ENCODE measurements around the gene DMXL2. TPM values are rescaled to one million over a fixed set of nuclear protein-coding genes. Genes with fewer than 3 reads are reported as not detected.

DMXL2 gene
- total RNA-seq, 2 experiments from 2014 or later, result 4.2 to 4.8 TPM

DNA sequence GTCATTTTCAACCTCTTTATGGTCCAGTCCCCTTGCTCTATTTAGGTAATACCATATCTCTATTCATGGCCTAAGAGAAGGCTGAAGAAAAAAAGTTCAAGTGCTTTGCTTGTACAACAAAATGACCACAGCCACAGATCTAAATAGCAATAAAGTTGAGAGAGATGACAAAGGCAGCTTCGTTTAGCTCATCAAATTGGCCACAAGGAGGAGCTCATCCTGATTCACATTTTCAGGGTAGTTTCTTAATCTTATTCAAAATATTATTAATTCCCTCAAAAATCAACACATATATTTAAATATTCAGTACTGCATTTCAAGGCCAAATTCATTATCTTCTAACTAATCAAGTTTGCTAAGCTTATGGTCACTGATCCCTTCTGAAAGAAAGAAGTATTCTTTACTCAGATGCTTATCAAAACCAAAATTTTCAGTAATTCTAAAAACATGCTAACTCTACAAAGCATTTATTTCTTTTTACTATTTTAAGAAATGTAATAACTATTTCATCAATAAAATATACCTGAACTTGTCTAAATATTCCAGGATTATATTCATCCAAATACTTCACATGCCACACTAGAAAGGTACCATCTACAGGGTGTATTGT is 85.5 kb downstream of the DMXL2 start:
- Mint-ChIP-seq H3K36me3 (ENCODE audit: low read depth) (no peaks in the 10 kb centered on the region), H3K9me3 (no peaks in the 10 kb centered on the region), H3K27me3 (no peaks in the 10 kb centered on the region), H3K27ac (no peak overlapping the region), H3K4me3 (no peak overlapping the region), H3K4me1 (ENCODE audit: low read depth) (no peaks in the 10 kb centered on the region)
- intact Hi-C loops (cut with micrococcal nuclease), result no loop called here
- peak; percentile 43 for TF ChIP-seq CTCF (IDR thresholded peaks at IDR 0.05)
- peak; percentile 2 for DNase-seq
- ATAC-seq, result no peak
- POLR2A ChIA-PET, result no interaction called here
- CTCF ChIA-PET, result interaction anchor here (0.9 to 1.9 kb wide), 11 partner anchors 9 to 239 kb away, joined by 3 to 7 read pairs (median 4); partner anchors contain the start of gene DMXL2

DNA sequence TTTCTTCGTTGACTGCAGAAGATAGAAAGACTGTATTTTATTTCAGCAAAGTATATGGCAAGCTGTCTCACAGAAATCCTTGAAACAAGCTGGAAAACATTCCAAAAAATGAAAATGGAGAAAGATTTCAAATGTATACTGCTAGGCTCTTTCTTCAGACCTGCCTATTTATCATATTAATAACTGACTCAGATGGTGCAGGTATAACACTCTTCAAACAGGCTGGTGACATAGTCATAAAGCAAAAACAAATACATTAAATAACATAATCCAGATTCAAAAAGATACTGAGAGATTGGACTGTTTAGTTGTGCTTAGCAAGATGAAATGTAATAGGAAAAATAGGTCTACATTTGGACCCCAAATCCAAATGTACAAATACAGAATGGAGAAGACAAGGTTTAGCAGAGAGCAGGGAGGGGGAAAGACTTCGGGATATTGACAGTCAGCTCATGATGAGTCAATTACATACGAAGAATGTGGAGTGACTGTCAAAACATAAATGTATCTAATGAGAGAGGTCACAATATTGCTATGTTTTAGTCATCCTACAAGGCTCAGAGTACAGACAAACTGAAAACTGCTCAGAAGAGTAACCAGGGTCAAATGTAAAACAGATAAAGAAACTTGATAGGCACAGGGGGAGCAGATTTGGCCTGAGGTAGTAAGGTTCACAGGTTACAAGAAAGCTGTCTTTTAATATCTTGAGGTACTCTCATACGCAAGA is 88.7 kb downstream of the DMXL2 start:
- Mint-ChIP-seq H3K4me3 (no peak overlapping the region), H3K9me3 (no peaks in the 10 kb centered on the region), H3K27ac (no peak overlapping the region), H3K27me3 (no peaks in the 10 kb centered on the region), H3K36me3 (ENCODE audit: low read depth) (peaks cover 7% of the 10 kb centered on the region), H3K4me1 (ENCODE audit: low read depth) (no peaks in the 10 kb centered on the region)
- POLR2A ChIA-PET, result interaction anchor here (0.6 kb wide), 1 partner anchor 13 kb away, joined by 3 read pairs; no protein-coding TSS in a partner anchor
- intact Hi-C loops (cut with micrococcal nuclease), result no loop called here
- ATAC-seq (no peak), DNase-seq (no peak)
- CTCF ChIA-PET, result interaction anchor here (1.6 kb wide), 1 partner anchor 243 kb away, joined by 4 read pairs; no protein-coding TSS in a partner anchor
- no peak for TF ChIP-seq CTCF (IDR thresholded peaks at IDR 0.05)

GRCh38 chr15:51526955-51527354 is 95.6 kb downstream of the DMXL2 start:
- H3K9me3 Mint-ChIP-seq, result peaks cover 7% of the 10 kb centered on the region
- ATAC-seq (no peak), DNase-seq (no peak)
- H3K36me3 Mint-ChIP-seq (ENCODE audit: low read depth), result peaks cover 16% of the 10 kb centered on the region
- intact Hi-C loops (cut with micrococcal nuclease), result no loop called here
- no peak overlapping the region for H3K27ac Mint-ChIP-seq
- H3K4me1 Mint-ChIP-seq (ENCODE audit: low read depth), result no peaks in the 10 kb centered on the region
- no peak for TF ChIP-seq CTCF (IDR thresholded peaks at IDR 0.05)
- POLR2A ChIA-PET, result no interaction called here
- CTCF ChIA-PET, result no interaction called here
- no peaks in the 10 kb centered on the region for H3K27me3 Mint-ChIP-seq
- H3K4me3 Mint-ChIP-seq, result no peak overlapping the region

GRCh38 chr15:51524376-51524775 is 98.2 kb downstream of the DMXL2 start:
- no peak for ATAC-seq
- intact Hi-C loops (cut with micrococcal nuclease), result no loop called here
- DNase-seq, result no peak
- Mint-ChIP-seq H3K4me1 (ENCODE audit: low read depth) (no peaks in the 10 kb centered on the region), H3K36me3 (ENCODE audit: low read depth) (peaks cover 10% of the 10 kb centered on the region), H3K27me3 (no peaks in the 10 kb centered on the region), H3K27ac (no peak overlapping the region), H3K9me3 (peaks cover 7% of the 10 kb centered on the region), H3K4me3 (no peak overlapping the region)
- ChIA-PET CTCF (interaction anchor here (1.6 to 2.3 kb wide), 2 partner anchors 12 to 125 kb away, joined by 3 to 5 read pairs; no protein-coding TSS in a partner anchor), POLR2A (no interaction called here)
- TF ChIP-seq CTCF (IDR thresholded peaks at IDR 0.05), result no peak

GRCh38 chr15:51516291-51516690 is 106.3 kb downstream of the DMXL2 start:
- no peak for DNase-seq
- no peaks in the 10 kb centered on the region for H3K4me1 Mint-ChIP-seq (ENCODE audit: low read depth)
- H3K27me3 Mint-ChIP-seq, result no peaks in the 10 kb centered on the region
- H3K4me3 Mint-ChIP-seq, result no peak overlapping the region
- CTCF ChIA-PET, result no interaction called here
- ATAC-seq, result no peak
- no peak for TF ChIP-seq CTCF (IDR thresholded peaks at IDR 0.05)
- POLR2A ChIA-PET, result no interaction called here
- H3K36me3 Mint-ChIP-seq (ENCODE audit: low read depth), result peaks cover 4% of the 10 kb centered on the region
- no peak overlapping the region for H3K27ac Mint-ChIP-seq
- no peaks in the 10 kb centered on the region for H3K9me3 Mint-ChIP-seq
- intact Hi-C loops (cut with micrococcal nuclease), result no loop called here

All from activated CD8-positive, alpha-beta T cell treated with anti-CD3 and anti-CD28 coated beads for 36 hours (primary cell).